ENCODE data around the gene ASMT.
"Not testable (repeated sequence)": the region's sequence is repeated elsewhere in the genome, so short reads cannot be mapped to it uniquely, and the experiment has no call there.

The ASMT gene, protein sequence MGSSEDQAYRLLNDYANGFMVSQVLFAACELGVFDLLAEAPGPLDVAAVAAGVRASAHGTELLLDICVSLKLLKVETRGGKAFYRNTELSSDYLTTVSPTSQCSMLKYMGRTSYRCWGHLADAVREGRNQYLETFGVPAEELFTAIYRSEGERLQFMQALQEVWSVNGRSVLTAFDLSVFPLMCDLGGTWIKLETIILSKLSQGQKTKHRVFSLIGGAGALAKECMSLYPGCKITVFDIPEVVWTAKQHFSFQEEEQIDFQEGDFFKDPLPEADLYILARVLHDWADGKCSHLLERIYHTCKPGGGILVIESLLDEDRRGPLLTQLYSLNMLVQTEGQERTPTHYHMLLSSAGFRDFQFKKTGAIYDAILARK

DNA sequence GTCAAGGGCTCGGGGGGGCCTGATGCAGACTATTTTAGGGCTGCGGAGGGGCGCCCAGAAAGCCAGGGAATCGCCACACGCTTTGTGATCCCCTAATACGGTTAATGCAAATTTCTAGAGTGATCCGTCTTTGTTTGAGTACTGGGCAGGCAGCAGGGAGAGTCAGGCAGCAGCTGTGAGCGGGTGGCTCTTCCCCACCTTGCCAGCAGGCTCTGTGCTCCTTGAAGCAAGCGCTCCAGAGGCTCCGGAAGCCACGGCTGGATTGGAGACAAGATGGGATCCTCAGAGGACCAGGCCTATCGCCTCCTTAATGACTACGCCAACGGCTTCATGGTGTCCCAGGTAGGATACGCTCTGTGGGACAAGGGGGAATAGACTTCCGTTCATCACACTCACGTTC is at the start of gene ASMT:
Gene ASMT (plus strand): TSS at position 133 of the 400 bp plus-strand sequence. CDS start 141 bp downstream, at position 274.
- DNase-seq = no peak

DNA sequence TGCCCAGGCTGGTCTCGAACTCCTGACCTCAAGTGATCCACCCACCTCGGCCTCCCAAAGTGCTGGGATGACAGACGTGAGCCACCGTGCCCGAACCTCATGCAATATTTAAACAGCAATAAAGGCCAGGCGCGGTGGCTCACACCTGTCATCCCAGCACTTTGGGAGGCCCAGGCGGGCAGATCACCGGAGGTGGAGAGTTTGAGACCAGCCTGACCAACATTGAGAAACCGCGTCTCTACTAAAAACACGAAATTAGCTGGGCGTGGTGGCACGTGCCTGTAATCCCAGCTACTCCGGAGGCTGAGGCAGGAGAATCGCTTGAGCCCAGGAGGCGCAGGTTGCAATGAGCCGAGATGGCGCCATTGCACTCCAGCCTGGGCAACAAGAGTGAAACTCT is 40.7 kb upstream of the ASMT start:
- not testable (repeated sequence) for DNase-seq

DNA sequence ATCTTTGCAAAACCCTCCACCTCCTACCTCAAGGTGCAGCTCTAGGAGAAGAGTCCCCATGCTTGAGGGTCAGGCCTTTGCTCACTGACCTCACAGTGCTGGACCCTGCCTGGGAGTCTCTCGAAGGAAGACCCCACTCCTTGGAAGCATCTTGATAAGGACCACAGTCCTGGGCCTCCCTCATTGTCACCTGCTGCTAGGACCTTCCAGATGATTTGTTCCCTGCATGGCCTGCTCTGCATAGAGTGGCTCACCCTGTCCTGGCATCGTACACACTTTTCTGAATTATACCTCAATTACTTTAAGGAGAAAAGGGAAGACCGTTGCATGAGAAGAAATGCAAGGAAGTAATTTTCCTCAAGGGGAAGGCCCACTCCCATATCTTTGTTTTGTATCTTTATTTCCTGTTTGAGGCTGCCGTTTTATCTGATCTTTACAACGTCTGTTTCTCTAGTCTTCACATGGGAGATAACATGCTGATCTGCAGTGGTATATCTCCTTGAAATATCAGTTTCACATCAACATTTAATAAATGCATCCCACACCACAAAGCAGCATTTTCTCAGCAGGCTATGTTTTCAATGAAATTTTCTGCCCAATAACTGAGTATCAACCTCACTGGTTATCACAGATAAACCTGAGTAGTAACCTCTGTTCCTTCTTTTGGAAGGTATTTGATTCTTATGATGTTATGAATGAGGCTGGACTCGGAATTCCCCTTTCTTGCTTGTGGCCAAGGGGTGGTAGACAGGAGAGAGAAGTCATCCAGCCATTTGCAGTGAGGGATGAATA is 38.5 kb upstream of the ASMT start:
- no peak for DNase-seq

DNA sequence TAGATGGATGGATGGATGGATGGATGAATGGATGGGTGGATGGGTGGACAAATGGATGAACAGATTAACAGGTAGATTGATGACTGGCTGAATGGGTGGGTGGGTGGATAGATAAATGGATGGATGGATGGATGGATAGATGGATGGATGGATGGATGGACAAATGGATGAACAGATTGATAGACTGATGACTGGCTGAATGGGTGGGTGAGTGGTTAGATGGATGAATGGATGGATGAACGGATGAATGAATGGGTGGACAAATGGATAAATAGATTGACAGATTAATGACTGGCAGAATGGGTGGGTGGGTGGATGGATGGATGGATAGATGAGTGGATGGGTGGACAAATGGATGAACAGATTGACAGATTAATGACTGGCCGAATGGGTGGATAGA is 37.0 kb upstream of the ASMT start:
- no peak for DNase-seq

DNA sequence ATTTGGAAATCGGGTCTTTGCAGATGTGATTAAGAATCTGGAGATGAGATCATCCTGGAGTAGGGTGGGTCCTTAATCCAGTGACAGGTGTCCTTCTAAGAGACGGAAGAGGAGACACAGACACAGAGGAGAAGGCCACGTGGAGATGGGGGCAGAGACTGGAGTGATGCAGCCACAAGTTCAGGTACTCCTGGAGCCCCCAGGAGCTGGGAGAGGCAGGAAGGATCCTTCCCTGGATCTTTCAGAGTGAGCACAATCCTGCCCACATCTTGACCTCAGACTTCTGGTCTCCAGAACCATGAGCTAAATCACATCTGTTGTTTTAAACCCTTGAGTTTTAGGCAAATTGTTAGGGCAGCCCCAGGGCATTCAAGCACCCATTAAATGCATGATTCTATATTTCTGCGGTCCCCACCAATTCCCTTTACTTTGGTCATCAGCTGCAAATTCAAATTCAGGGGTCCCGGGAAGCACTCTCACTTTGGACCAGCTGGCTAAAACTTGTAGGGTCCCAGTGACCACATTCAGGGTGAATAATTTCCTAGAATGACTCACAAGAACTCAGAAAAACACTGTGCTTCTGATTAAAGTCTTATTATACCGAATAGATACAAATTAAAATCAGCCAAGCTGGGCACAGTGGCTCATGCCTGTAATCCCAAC is 36.2 kb upstream of the ASMT start:
- no peak for DNase-seq

DNA sequence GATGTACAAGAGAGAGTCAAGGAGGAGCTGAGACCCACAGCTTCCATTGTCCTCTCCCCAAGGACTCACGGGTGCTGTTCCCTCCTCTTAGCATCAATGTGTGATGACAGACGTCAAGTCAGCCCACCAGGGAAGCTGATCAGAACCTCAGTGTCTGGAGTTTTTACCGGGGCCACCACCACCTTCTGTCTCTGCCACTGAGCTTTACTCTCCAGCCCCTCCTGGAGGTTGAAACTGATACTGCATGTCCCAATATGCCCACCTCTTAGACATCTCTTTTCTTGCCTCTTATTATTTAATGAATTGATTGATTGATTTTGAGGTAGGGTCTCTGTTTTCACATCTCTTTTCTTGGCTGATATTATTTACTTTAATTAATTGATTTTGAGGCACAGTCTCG is 33.7 kb upstream of the ASMT start:
- peak; percentile 6 for DNase-seq

DNA sequence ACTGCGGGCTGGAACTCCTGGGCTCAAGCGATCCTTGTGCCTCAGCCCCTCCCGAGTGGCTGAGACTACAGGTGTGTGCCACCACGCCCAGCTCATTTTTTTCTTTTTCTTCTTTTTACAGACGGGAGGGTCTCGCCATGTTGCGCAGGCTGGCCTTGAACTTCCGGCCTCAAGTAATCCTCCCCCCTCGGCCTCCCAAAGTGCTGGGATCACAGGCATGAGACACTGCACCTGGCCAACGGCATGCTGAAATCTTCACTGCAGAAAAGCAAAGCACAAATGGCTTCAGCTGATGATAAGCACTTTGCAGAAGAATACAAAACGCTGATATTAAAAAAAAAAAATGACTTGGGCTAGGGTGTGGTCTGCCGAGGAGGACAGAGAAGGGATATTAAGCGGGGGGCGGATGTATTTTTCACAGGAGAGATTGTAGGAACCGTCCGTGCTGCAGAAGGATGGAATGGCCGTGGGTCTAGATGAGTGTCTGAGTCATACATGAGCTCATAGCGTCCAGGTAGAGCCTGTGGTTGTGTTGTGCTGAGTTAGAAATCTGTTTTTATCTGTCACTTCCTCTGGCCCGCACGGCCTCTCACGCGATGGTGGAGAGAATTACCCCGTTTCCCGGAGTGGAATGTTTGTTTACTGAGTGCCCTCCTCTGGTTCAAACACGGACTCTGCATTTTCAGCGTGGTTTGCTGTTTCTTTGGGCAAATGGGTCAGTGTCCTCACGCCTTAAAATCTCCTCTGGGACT is 32.0 kb upstream of the ASMT start:
- no peak for DNase-seq

DNA sequence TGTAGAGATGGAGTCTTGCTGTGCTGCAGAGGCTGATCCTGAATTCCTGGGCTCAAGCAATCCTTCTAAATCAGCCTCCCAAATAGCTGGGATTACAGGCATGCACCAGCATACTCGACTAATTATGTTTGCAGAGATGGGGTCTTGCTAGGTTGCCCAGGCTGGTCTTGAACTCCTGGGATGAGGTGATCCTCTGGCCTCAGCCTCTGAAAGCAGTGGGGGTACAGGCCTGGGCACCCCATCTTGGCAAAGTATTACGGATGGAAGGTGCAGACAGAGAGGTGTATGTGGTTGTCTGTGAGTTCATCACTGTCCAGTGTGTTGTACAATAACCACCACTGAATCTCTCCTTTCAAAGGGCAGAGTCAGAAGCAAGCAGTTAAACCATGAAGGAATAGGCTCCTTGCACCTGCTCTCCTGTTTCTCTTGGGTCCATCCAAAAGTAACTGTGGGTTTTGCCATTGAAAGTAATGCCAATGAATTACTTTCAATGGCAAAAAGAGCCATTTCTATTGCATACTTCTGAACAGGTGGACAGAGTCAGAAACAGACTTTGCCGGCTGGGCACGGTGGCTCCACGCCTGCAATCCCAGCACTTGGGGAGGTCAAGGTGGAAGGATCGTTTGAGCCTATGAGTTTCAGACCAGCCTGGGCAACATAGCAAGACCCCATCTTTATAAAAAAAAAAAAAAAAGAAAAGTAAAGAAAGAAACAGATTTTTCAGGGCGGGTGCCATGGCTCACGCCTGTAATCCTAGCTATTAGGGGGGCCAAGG is 30.4 kb upstream of the ASMT start:
- DNase-seq = no peak

DNA sequence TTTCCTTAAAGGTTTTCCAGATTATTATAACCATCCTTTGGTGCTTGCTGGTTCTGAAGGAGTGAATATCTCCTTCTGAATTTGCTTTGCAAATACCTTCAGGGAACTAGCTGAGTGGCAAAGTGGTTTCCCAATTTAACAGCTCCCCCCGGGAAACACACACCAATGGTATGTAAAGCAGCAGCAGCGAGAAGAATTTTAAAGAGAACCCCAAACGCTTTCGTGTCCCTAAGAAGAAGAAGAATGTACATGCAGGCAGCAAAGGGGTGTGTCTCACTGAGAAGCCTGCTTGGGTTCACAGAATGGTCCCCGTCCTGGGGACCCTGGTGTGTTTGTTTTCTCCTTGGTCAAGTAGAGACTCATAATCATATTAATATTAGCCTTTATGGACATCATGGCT is 27.7 kb upstream of the ASMT start:
- no peak for DNase-seq

DNA sequence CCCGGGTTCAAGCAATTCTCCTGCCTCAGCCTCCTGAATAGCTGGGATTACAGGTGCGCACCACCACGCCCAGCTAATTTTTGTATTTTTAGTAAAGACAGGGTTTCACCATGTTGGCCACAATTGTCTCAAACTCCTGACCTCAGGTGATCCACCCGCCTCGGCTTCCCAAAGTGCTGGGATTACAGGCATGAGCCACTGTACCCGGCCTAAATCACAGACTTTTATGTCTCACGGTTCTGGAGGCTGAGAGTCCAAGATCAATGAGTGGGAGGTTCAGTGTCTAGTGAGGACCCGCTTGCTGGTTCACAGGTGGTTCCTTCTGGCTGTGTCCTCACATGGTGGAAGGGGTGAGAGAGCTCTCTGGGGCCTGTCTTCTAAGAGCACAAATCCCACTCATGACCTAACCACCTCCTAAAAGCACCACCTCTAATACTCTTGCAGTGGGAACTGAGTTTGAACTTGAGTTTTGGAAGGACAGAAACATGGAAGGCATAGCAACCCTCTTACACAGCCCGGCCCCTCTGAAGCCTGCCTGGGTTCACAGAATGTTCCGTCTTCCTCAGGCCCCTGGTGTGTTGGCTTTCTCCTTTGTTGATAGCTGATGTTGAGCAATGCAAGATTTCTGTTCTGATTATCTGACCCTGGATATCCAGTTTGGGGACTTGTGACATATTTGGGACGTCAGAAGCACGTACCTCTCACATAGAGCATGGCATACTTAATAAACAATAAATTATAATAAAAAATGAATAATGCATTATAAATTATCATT is 25.3 kb upstream of the ASMT start:
- DNase-seq = no peak

DNA sequence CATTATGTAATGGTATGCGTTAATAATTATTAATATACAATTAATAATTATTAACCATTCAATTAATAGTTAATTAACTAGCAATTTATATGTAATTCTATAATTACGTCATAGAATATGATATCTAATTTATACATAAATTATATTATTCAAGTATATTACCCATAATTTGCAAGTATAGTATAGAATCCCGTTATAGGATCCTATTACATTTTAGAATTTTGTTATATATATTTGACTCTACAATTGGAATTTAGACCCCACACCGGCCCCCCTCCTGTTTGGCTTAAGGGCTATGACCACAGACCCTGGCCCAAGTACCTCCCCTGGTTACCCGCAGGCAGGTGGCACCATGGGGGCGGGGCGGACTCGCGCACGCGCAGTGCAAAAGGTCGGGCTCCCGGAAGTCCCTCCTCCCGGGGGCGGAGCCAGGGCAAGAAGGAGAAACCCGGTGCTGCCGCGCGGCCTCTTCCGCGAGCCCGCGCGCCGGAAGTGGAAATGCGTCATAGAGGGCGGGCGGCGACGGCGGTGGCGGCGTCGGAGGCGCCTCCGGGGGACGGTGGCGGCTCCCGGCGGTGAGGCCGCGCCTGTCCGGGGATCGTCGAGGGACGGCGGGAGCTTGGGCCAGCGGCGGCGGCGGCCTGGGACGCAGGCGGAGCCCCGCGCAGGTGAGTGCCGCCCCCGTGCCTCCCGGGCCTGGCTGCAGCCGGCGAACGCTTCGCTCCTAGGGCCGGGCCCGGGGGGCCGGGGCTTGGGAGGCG is 23.6 kb upstream of the ASMT start, which contains the start of gene AKAP17A:
Gene AKAP17A (plus strand): TSS at position 503 of the 761 bp plus-strand sequence. CDS start 1,859 bp downstream, outside the sequence.
- DNase-seq = peak; percentile 70

DNA sequence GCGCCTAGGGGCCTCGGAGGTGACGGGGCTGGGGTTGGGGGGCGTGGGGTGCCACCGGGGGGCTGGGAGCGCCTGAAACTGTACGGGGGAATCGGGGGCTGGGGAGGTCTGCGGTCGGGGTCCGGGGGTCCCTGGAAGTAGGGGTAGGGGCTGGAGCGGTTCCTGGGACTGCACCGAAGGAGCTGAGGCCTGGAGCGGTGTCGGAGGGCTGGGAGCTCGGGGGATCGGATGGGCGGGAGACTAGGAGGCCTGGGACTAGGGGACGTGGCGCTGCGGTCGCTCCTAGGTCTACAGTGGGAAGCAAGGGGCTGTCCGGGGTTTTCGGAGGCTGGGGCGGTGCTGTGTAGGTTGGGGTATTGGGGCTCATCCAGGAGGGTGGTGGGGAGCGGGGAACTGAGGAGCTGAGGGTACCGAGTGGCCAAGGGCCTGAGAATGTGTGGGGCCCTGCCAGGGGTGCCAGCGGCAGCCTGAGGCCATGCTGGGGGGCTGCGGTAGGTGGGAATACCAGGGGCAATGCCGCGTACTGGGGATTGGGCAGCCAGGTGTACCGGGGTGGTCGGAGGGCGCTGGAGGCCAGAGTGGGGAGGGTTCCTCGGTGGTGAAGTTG is 22.9 kb upstream of the ASMT start:
- no peak for DNase-seq

DNA sequence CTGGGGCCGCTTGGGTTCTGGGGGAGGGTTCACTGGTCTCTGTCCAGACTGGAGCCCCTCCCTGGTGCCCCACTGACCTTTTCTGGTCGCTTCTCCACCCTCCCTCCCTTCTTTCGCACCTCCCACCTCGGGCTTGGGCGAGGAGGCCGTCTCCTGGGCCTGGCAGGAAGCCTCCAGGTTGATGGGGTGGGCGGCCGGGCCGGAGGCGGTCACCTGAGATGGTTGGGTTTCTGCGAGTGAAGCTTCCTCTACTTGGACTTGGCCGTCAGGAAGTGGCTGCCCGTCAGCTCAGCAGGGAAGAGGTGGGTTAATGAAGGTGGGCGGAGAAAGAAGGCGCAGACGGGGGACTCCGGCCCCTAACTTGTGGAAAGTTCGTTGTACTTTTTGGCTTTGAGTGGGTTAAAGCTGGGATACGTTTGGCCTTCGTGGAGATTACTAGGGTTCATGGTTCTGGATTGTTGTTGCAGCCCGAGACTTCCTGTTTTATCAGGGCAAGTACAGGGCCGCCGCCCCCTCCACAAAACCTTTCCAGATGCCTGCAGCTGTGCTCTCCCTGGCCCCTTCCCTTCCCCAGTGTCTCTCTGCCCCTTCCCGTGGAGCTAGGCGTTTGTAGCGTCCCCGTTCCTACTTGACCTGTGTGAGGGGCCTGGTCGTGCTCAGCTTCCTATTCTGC is 22.3 kb upstream of the ASMT start:
- DNase-seq = no peak

DNA sequence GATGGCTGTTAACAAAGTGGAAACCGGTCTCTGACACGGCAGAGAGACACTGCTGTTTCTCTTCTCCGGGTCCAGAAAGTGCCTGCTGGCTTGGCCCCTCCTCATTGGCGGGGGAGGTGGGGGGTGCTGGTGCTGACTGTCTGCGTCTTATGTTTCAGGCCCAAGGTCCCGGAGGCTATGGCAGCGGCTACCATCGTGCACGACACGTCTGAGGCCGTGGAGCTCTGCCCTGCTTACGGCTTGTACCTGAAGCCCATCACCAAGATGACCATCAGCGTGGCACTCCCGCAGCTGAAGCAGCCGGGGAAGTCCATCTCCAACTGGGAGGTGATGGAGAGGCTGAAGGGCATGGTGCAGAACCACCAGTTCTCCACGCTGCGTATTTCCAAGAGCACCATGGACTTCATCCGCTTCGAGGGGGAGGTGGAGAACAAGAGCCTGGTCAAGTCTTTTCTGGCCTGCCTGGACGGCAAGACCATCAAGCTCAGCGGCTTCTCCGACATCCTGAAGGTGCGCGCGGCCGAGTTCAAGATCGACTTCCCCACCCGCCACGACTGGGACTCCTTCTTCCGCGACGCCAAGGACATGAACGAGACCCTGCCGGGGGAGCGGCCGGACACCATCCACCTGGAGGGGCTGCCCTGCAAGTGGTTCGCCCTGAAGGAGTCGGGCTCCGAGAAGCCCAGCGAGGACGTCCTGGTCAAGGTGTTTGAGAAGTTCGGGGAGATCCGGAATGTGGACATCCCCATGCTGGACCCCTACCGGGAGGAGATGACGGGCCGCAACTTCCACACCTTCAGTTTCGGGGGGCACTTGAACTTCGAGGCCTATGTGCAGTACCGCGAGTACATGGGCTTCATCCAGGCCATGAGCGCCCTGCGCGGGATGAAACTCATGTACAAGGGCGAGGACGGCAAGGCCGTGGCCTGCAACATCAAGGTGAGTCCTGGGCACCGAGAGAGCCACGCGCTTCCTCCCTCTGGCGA is 21.3 kb upstream of the ASMT start:
- no peak for DNase-seq

DNA sequence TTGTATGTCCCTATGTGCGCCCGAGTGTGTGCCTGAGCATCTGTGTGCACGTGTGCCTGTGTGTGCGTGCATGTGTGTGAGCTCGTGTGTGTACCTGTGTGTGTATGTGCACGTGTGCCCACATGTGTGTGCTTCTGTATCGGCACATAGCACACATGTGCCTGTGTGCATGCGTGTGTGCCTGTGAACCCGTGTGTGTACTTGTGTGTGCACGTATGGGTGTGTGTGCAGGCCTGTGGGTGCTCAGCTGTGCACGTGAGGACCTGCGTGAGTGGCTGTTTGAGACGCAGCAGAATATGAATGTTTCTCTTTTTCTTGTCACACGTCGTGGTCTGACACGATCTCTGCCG is 19.2 kb upstream of the ASMT start:
- no peak for DNase-seq

DNA sequence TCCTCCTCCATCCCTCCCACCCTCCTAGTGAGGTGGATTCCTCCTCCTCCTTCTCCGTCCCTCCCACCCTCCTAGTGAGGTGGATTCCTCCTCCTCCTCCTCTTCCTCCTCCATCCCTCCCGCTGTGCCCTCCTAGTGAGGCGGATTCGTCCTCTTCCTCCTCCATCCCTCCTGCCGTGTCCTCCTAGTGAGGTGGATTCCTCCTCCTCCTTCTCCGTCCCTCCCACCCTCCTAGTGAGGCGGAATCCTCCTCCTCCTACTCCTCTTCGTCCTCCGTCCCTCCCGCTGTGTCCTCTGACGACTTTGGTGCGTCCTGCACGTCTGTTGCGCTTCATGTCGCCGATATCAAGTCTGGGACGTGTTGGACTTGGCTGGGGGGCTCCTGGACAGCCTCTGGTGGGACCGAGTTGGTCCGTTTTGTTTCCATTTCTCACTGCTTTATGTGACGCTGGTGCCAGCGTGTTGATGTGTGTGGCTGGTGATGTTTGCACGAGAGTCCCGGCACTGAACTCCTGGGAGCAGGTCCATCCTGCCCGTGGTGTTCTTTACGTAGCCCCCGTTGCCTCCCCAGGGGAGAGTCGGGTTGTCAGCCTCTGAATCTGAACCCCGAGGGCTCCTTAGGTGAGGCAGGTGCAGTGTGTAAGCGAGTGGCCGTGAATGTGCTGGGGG is 18.0 kb upstream of the ASMT start:
- no peak for DNase-seq

DNA sequence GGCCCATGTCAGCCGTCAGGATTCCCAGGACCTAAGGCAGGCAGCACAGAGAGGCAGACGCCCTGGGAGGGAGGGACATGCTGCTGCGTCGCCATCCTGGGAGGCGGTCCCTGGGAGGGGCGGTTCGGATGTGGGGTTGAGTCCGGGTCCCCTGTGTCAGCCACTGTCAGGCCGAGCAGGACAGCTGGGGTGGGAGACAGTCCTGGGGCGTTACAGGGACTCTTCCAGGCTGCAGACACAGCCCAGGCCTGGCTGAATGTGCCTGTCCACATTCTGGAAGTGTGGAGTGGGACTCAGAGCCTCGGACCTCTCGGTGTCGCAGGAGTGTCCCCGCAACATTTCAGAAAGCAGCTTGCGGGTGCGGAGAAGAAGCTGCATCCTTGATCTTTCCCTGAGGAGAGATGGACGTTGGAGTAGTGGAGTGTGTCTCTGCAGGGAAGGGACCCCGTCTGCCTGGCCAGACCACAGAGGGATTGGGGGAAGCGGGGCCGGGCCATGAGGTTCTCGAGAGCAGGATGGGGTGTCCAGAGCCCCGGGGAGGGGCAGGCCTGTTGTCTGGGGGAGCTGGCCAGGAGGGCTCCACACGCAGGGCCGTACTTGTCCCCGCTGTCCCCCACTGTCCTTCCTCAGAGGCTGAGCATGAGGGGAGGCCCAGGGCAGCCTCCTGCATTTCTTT is 17.4 kb upstream of the ASMT start:
- DNase-seq = no peak
